Keratinocyte (primary cell): ENCODE results near the gene FAM13A. TPM values are rescaled to one million over a fixed set of nuclear protein-coding genes. Genes with fewer than 3 reads are reported as not detected.

Source experiments
- DNase-seq: peaks from one replicate; pipeline ENCODE4 v3.0.0-alpha.2; 2011; ENCODE audit warnings: low read depth, missing footprints, low spot score
- FAIRE-seq: peaks from 2 replicates; lab custom pipeline; 2011; peaks lifted over from hg19 to GRCh38; lab: Jason Lieb, UNC
- H2AFZ ChIP-seq: 2 replicates; pipeline ENCODE4 v1.6.0; 2012; ENCODE audit warnings: low read length, control low read depth, inconsistent platforms; ENCODE audit not compliant: control insufficient read depth
- H3K27ac ChIP-seq: 2 replicates; pipeline ENCODE4 v1.5.1; 2011; ENCODE audit warnings: low read length; ENCODE audit not compliant: control insufficient read depth, insufficient read depth
- H3K27me3 ChIP-seq: 3 replicates; pipeline ENCODE4 v1.6.0; 2011; ENCODE audit warnings: low read length; ENCODE audit not compliant: control insufficient read depth, insufficient read depth; ENCODE audit errors: extremely low read depth
- H3K36me3 ChIP-seq, 2 experiments: 2 replicates in 1 of 2; 3 replicates in 1 of 2; pipeline ENCODE4 v1.5.1; 2011; ENCODE audit warnings: low read length in 2 of 2, mild to moderate bottlenecking in 1 of 2; ENCODE audit not compliant: control insufficient read depth in 2 of 2, insufficient read depth in 2 of 2; ENCODE audit errors: extremely low read depth in 1 of 2
- H3K4me1 ChIP-seq: 3 replicates; pipeline ENCODE4 v1.5.1; 2011; ENCODE audit warnings: low read length; ENCODE audit not compliant: control insufficient read depth, insufficient read depth; ENCODE audit errors: extremely low read depth
- H3K4me2 ChIP-seq: 3 replicates; pipeline ENCODE4 v1.6.0; 2011; ENCODE audit warnings: low read depth, low read length; ENCODE audit not compliant: control insufficient read depth, insufficient read depth; ENCODE audit errors: extremely low read depth
- H3K4me3 ChIP-seq, 3 experiments: fragments of 200-600 bp in 1 of 3; sonication (generic) in 1 of 3; 2 replicates in 2 of 3; 3 replicates in 1 of 3; pipeline ENCODE4 v1.5.1; 2011 to 2016; ENCODE audit warnings: low read length in 3 of 3, mild to moderate bottlenecking in 3 of 3, control low read depth in 2 of 3, inconsistent platforms in 1 of 3, low read depth in 1 of 3, mixed read lengths in 1 of 3, mixed run types in 1 of 3, moderate library complexity in 1 of 3; ENCODE audit not compliant: control insufficient read depth in 2 of 3, insufficient read depth in 2 of 3; ENCODE audit errors: extremely low read depth in 1 of 3
- H3K79me2 ChIP-seq: 2 replicates; pipeline ENCODE4 v1.6.0; 2012; ENCODE audit warnings: low read length; ENCODE audit not compliant: control insufficient read depth, insufficient read depth
- H3K9ac ChIP-seq: 3 replicates; pipeline ENCODE4 v1.6.0; 2011; ENCODE audit warnings: low read length; ENCODE audit not compliant: control insufficient read depth, insufficient read depth; ENCODE audit errors: extremely low read depth
- H3K9me1 ChIP-seq: 3 replicates; pipeline ENCODE4 v1.6.0; 2011; ENCODE audit warnings: low read length; ENCODE audit not compliant: control insufficient read depth, insufficient read depth; ENCODE audit errors: extremely low read depth
- H3K9me3 ChIP-seq: 2 replicates; pipeline ENCODE4 v1.5.1; 2012; ENCODE audit warnings: low read depth, low read length; ENCODE audit not compliant: control insufficient read depth
- H4K20me1 ChIP-seq: 3 replicates; pipeline ENCODE4 v1.6.0; 2011; ENCODE audit warnings: low read length; ENCODE audit not compliant: control insufficient read depth, insufficient read depth; ENCODE audit errors: extremely low read depth
- EZH2 ChIP-seq: IDR thresholded peaks from one replicate; pipeline ENCODE4 v1.6.1; 2012; ENCODE audit warnings: inconsistent platforms, mild to moderate bottlenecking, low read length, moderate library complexity
- dilution Hi-C: fragments of 300-500 bp; cut with MboI; formaldehyde crosslinking; loops from one replicate; pipeline ENCODE4 v1.7.0; 2020; ENCODE audit warnings: low sequenced_read_pairs; ENCODE audit not compliant: extremely low pct_ligation_motif_present
- polyA plus RNA-seq, 5 experiments: library from polyadenylated mRNA; depleted of rRNA in 3 of 5; stranded (reverse) in 3 of 5; stranded (forward) in 1 of 5; unstranded in 1 of 5; fragments of >200 nt; gene quantifications; 1 replicate in 1 of 5; 2 replicates in 3 of 5; 3 replicates in 1 of 5; pipeline versions ENCODE4 v1.2.1 to v1.2.3, GENCODE V29; 2011 to 2012; ENCODE audit warnings: missing spikeins in 2 of 5, low read depth in 1 of 5, low replicate concordance in 1 of 5
- TF ChIP-seq, protein P1 (sequence below), 3 experiments: IDR thresholded peaks in 1 of 3; conservative IDR thresholded peaks in 1 of 3; optimal IDR thresholded peaks in 1 of 3; 2 replicates in 2 of 3; 3 replicates in 1 of 3; pipeline versions ENCODE3 to v1.5.1; 2011; ENCODE audit warnings: low read length in 3 of 3, mild to moderate bottlenecking in 3 of 3, moderate library complexity in 2 of 3, control low read depth in 1 of 3, inconsistent platforms in 1 of 3; ENCODE audit not compliant: insufficient read depth in 2 of 3; ENCODE audit errors: extremely low read depth in 1 of 3

The FAM13A gene
- polyA plus RNA-seq, 1 donor (not counting 4 experiments of a cell fraction or from before 2014, with no cell fraction given), result 6.0 TPM

DNA sequence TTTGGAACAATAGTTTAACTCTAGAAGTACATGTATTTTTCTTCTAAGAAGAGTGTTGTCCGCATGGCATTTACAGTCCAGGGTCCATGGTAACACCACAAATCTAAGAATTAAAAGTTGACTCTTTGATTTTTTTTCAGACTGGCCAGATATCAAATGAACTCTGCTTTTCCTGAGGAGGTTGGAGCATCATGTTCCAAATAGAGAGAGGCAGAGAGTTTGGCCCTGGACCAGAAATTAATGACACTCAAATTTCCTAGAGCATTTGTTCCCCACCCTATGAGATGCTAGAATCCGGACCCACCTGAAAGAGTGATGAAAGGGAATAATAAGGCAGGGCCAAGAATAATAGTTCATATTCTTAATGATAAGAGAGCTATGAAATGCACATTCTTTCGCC is 312.4 kb downstream of the FAM13A start:
- Histone ChIP-seq H3K4me2 (no peak overlapping the region), H3K9me3 (no peaks in the 10 kb centered on the region), H3K36me3 (peaks cover 0 to 3% of the 10 kb centered on the region in 2 experiments), H3K27me3 (no peaks in the 10 kb centered on the region), H2AFZ (no peak overlapping the region), H4K20me1 (no peaks in the 10 kb centered on the region), H3K4me3 (no peak overlapping the region), H3K4me1 (no peaks in the 10 kb centered on the region), H3K9ac (no peak overlapping the region), H3K9me1 (no peaks in the 10 kb centered on the region), H3K79me2 (no peaks in the 10 kb centered on the region), H3K27ac (no peak overlapping the region)
- no peak for FAIRE-seq
- no peak for DNase-seq
- no peak for TF ChIP-seq EZH2
- TF ChIP-seq, protein P1, sequence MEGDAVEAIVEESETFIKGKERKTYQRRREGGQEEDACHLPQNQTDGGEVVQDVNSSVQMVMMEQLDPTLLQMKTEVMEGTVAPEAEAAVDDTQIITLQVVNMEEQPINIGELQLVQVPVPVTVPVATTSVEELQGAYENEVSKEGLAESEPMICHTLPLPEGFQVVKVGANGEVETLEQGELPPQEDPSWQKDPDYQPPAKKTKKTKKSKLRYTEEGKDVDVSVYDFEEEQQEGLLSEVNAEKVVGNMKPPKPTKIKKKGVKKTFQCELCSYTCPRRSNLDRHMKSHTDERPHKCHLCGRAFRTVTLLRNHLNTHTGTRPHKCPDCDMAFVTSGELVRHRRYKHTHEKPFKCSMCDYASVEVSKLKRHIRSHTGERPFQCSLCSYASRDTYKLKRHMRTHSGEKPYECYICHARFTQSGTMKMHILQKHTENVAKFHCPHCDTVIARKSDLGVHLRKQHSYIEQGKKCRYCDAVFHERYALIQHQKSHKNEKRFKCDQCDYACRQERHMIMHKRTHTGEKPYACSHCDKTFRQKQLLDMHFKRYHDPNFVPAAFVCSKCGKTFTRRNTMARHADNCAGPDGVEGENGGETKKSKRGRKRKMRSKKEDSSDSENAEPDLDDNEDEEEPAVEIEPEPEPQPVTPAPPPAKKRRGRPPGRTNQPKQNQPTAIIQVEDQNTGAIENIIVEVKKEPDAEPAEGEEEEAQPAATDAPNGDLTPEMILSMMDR (optimal IDR thresholded peaks at IDR 0.05 in 1 of 3, IDR thresholded peaks at IDR 0.05 in 1 of 3, conservative IDR thresholded peaks at IDR 0.05 in 1 of 3; ENCODE audit: extremely low read depth in 1 of 3, insufficient read depth in 2 of 3, low read length in 3 of 3), result no peak
- dilution Hi-C loops, result no loop called here

DNA sequence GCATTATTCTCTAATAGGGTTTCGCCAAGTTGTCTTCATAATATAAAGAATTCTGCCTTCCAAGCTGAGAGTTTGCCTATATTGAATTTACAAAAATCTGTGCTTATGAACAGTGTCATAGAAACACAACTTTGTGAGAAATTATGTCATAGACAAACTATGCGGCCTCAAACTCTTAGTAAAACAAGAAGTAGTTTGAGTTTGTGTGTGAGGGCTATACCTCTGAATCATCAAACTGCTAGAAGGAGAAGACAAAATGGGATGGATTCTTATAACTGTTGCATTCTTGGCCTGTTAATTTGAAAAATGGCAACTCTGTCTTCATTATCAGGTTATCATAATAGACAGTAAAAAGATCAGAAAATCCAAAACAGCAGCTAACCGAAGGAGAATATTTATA is 313.3 kb downstream of the FAM13A start:
- dilution Hi-C loops, result no loop called here

More for the DNA sequence above, 313.3 kb downstream of the FAM13A start:
- no peaks in the 10 kb centered on the region for H3K9me1 ChIP-seq
- no peak overlapping the region for H3K4me2 ChIP-seq
- DNase-seq (no peak), FAIRE-seq (no peak)
- no peaks in the 10 kb centered on the region for H3K4me1 ChIP-seq
- H3K9me3 ChIP-seq, result no peaks in the 10 kb centered on the region
- H3K36me3 ChIP-seq, result peaks cover 0 to 3% of the 10 kb centered on the region in 2 experiments
- TF ChIP-seq, protein P1 (optimal IDR thresholded peaks at IDR 0.05 in 1 of 3, IDR thresholded peaks at IDR 0.05 in 1 of 3, conservative IDR thresholded peaks at IDR 0.05 in 1 of 3; ENCODE audit: extremely low read depth in 1 of 3, insufficient read depth in 2 of 3, low read length in 3 of 3), result no peak
- TF ChIP-seq EZH2, result no peak
- no peak overlapping the region for H3K27ac ChIP-seq
- no peak overlapping the region for H2AFZ ChIP-seq
- no peak overlapping the region for H3K4me3 ChIP-seq
- H3K9ac ChIP-seq, result no peak overlapping the region
- no peaks in the 10 kb centered on the region for H4K20me1 ChIP-seq
- H3K79me2 ChIP-seq, result no peaks in the 10 kb centered on the region
- H3K27me3 ChIP-seq, result no peaks in the 10 kb centered on the region
